PFSK-1 (cell line): ENCODE results near the gene TLR3.

Experiments
- POLR2AphosphoS5 ChIP-seq: IDR thresholded peaks from 2 replicates; pipeline ENCODE4 v1.6.1; 2012; ENCODE audit warnings: low read depth, mild to moderate bottlenecking, control low read depth, low read length, moderate library complexity
- SIN3A ChIP-seq: IDR thresholded peaks from 2 replicates; pipeline ENCODE4 v1.6.1; 2012; ENCODE audit warnings: mild to moderate bottlenecking, low read length, moderate library complexity, borderline replicate concordance; ENCODE audit not compliant: insufficient read depth
- TAF1 ChIP-seq: IDR thresholded peaks from 2 replicates; pipeline ENCODE4 v1.6.1; 2012; ENCODE audit warnings: low read length, control low read depth, borderline replicate concordance; ENCODE audit not compliant: insufficient read depth
- TF ChIP-seq, protein P1 (sequence below), 2 experiments: IDR thresholded peaks; 2 replicates each; pipeline versions ENCODE4 v1.6.1 to v1.8.0; 2011 to 2012; ENCODE audit warnings: low read depth in 2 of 2, low read length in 2 of 2, control low read depth in 1 of 2, inconsistent platforms in 1 of 2, mild to moderate bottlenecking in 1 of 2, moderate library complexity in 1 of 2; ENCODE audit not compliant: insufficient read depth in 1 of 2

DNA sequence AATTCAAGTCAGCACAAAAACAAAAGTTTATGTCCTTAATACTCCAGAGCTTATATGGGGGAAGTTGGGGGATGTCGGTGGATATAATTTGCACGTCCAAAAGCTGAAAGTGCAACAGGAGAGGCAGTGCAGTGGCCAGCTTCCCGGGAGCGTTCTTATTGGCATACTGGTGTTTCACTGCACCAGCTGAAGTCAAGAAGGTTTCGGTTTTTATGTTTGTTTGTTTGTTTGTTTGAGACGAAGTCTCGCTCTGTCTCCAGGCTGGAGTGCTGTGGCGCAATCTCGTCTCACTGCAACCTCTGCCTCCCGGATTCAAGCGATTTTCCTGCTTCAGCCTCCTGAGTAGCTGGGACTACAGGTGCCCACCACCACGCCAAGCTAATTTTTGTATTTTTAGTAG is 28.6 kb upstream of the TLR3 start:
- no peak for TF ChIP-seq POLR2AphosphoS5
- TF ChIP-seq, protein P1, sequence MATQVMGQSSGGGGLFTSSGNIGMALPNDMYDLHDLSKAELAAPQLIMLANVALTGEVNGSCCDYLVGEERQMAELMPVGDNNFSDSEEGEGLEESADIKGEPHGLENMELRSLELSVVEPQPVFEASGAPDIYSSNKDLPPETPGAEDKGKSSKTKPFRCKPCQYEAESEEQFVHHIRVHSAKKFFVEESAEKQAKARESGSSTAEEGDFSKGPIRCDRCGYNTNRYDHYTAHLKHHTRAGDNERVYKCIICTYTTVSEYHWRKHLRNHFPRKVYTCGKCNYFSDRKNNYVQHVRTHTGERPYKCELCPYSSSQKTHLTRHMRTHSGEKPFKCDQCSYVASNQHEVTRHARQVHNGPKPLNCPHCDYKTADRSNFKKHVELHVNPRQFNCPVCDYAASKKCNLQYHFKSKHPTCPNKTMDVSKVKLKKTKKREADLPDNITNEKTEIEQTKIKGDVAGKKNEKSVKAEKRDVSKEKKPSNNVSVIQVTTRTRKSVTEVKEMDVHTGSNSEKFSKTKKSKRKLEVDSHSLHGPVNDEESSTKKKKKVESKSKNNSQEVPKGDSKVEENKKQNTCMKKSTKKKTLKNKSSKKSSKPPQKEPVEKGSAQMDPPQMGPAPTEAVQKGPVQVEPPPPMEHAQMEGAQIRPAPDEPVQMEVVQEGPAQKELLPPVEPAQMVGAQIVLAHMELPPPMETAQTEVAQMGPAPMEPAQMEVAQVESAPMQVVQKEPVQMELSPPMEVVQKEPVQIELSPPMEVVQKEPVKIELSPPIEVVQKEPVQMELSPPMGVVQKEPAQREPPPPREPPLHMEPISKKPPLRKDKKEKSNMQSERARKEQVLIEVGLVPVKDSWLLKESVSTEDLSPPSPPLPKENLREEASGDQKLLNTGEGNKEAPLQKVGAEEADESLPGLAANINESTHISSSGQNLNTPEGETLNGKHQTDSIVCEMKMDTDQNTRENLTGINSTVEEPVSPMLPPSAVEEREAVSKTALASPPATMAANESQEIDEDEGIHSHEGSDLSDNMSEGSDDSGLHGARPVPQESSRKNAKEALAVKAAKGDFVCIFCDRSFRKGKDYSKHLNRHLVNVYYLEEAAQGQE (IDR thresholded peaks at IDR 0.05; ENCODE audit: insufficient read depth in 1 of 2, low read depth in 2 of 2, low read length in 2 of 2) = no peak
- TF ChIP-seq TAF1 = no peak
- no peak for TF ChIP-seq SIN3A
